ENCODE results near the gene HBG1.

DNA sequence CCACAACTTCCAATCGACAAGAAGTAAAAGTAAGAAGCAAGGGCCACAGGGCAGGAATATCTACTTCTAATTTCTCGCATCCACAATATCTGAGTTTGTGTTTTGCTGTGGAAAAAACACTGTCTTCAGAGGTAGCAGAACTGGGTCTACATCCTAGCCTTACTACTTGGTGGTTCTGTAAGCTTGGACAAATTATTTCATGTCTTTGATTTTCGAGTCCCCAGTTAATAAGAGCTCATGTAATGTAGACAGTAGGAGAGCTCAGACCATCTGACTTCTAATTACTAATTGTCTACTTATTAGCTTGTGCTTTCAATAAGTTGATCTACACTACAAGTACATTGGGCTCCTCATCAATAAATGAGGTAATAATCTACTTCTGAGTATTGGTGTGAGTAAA, 33.4 kb upstream of the HBG1 start:
- TF ChIP-seq CTCF (conservative IDR thresholded peaks at IDR 0.05; ENCODE audit: low read depth, low read length): no peak
- no peak for TF ChIP-seq POLR2A (IDR thresholded peaks at IDR 0.05; ENCODE audit: low read depth, low read length)
- TF ChIP-seq CHD1 (IDR thresholded peaks at IDR 0.05; ENCODE audit: low read depth, low read length): no peak
- TF ChIP-seq RAD21 (IDR thresholded peaks at IDR 0.05; ENCODE audit: low read length): no peak
- TF ChIP-seq SMC3 (IDR thresholded peaks at IDR 0.05; ENCODE audit: low read depth, low read length): no peak
